PFSK-1 (cell line): ENCODE measurements around the gene FMNL2.

ENCODE experiments used
- FOXP2 ChIP-seq: optimal IDR thresholded peaks from 2 replicates; pipeline ENCODE3; 2011; ENCODE audit warnings: borderline replicate concordance, control low read depth, inconsistent platforms; ENCODE audit not compliant: insufficient read depth; ENCODE audit errors: extremely low read length, extremely low read depth
- POLR2AphosphoS5 ChIP-seq: IDR thresholded peaks from 2 replicates; pipeline ENCODE4 v1.6.1; 2012; ENCODE audit warnings: low read depth, mild to moderate bottlenecking, control low read depth, low read length, moderate library complexity
- SIN3A ChIP-seq: IDR thresholded peaks from 2 replicates; pipeline ENCODE4 v1.6.1; 2012; ENCODE audit warnings: mild to moderate bottlenecking, low read length, moderate library complexity, borderline replicate concordance; ENCODE audit not compliant: insufficient read depth
- TAF1 ChIP-seq: IDR thresholded peaks from 2 replicates; pipeline ENCODE4 v1.6.1; 2012; ENCODE audit warnings: low read length, control low read depth, borderline replicate concordance; ENCODE audit not compliant: insufficient read depth
- TF ChIP-seq, protein P1 (sequence below), 2 experiments: IDR thresholded peaks; 2 replicates each; pipeline versions ENCODE4 v1.6.1 to v1.8.0; 2011 to 2012; ENCODE audit warnings: low read depth in 2 of 2, low read length in 2 of 2, control low read depth in 1 of 2, inconsistent platforms in 1 of 2, mild to moderate bottlenecking in 1 of 2, moderate library complexity in 1 of 2; ENCODE audit not compliant: insufficient read depth in 1 of 2

FMNL2 gene

DNA sequence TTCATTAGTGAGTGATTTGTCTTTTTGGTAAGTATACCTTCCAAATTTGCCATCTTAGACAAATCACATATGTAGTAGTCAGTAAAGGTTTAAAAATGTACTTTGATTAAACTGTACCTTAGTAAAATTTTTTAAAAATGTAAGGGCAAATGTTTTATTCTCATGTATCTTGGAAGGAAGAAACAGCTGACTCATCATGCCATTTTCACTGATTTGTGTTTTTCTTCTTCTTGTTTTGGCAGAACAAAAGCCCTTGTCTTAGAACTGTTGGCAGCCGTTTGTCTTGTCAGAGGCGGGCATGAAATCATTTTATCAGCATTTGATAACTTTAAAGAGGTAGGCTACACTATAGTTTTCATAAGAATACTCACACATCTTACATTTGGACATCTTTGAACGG lies 245.7 kb downstream of the FMNL2 start:
- TF ChIP-seq POLR2AphosphoS5: no peak

DNA sequence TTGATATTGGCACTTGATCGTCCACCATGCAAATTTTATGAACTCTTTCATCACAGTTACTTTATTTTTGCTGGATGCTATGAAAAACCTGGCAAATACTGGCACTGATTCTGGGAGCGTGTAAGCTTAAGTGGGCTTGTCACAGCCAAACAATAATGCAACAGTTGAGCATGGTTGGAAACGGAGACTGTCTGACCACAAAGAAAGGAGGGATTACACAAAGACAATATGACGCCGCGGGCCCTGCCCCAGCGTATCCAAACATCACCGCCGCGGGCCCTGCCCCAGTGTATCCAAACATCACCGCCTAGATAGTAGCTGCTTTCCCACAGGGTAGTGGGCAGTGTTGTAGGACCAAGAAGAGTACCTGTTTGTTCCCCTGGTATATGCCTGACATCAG lies 246.4 kb downstream of the FMNL2 start:
- TF ChIP-seq, protein P1, sequence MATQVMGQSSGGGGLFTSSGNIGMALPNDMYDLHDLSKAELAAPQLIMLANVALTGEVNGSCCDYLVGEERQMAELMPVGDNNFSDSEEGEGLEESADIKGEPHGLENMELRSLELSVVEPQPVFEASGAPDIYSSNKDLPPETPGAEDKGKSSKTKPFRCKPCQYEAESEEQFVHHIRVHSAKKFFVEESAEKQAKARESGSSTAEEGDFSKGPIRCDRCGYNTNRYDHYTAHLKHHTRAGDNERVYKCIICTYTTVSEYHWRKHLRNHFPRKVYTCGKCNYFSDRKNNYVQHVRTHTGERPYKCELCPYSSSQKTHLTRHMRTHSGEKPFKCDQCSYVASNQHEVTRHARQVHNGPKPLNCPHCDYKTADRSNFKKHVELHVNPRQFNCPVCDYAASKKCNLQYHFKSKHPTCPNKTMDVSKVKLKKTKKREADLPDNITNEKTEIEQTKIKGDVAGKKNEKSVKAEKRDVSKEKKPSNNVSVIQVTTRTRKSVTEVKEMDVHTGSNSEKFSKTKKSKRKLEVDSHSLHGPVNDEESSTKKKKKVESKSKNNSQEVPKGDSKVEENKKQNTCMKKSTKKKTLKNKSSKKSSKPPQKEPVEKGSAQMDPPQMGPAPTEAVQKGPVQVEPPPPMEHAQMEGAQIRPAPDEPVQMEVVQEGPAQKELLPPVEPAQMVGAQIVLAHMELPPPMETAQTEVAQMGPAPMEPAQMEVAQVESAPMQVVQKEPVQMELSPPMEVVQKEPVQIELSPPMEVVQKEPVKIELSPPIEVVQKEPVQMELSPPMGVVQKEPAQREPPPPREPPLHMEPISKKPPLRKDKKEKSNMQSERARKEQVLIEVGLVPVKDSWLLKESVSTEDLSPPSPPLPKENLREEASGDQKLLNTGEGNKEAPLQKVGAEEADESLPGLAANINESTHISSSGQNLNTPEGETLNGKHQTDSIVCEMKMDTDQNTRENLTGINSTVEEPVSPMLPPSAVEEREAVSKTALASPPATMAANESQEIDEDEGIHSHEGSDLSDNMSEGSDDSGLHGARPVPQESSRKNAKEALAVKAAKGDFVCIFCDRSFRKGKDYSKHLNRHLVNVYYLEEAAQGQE (IDR thresholded peaks at IDR 0.05; ENCODE audit: insufficient read depth in 1 of 2, low read depth in 2 of 2, low read length in 2 of 2): no peak
- no peak for TF ChIP-seq FOXP2
- TF ChIP-seq POLR2AphosphoS5: no peak
- TF ChIP-seq TAF1: no peak
- TF ChIP-seq SIN3A: no peak

- TF ChIP-seq SIN3A (no peak), FOXP2 (no peak), TAF1 (no peak), POLR2AphosphoS5 (no peak)
- TF ChIP-seq, protein P1 (IDR thresholded peaks at IDR 0.05; ENCODE audit: insufficient read depth in 1 of 2, low read depth in 2 of 2, low read length in 2 of 2): no peak
These were observed 247.1 kb downstream of the FMNL2 start for GRCh38 chr2:152582081-152582480.

DNA sequence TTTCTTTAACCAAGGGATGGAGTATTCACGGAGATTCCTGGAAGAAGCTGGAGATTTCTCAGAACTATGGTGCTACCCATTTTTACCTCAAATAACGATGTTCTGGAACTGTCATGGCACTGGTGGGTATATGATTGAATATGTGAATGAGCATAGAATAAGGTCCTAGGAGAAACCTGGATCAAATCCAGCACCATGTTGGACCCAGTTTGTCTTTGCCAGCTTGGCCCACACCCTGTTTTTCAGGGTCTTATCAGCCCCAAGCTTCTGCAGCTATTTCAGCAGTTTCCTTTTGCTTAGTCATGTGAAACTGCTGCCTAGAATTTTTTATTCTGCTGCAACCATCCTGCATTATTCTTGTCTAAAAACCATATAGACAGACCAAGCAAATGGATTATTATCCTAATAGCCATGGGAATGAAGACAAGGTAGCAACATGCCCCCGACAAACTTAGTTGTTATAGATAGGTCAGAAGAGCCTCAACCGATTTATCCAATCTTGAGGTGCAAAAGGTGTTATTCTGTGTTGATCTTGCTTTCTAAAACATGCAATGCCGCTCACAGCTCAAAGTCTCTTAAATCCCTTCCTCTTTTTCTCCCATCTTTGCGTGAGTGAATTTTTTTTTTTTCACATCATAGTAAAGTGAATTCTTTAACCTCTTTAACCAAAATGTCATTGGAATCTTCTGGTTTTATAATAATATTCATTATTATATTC lies 248.7 kb downstream of the FMNL2 start:
- TF ChIP-seq, protein P1 (IDR thresholded peaks at IDR 0.05; ENCODE audit: insufficient read depth in 1 of 2, low read depth in 2 of 2, low read length in 2 of 2): no peak
- TF ChIP-seq POLR2AphosphoS5 (no peak), TAF1 (no peak), FOXP2 (no peak), SIN3A (no peak)

DNA sequence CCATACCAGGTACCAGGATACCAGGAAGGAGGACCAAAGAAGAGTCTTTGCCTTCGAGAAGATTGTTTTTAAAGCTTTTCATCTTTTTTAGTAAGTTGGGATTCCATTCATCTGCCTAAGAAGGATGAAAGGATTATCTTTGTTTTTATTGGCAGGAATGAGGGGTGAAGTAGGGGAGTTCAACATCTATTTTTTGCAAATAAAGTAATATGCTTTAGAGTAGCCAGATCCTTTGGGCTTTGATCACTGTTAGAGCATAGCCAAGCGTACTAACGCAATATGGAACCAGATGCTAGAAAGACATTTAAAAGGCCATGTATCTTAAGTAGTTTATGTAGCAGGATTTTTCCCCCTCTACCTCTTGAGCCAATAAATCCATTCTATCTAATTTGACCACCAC lies 249.3 kb downstream of the FMNL2 start:
- TF ChIP-seq POLR2AphosphoS5: no peak
- TF ChIP-seq SIN3A: no peak
- TF ChIP-seq TAF1: no peak
- TF ChIP-seq FOXP2: no peak
- TF ChIP-seq, protein P1 (IDR thresholded peaks at IDR 0.05; ENCODE audit: insufficient read depth in 1 of 2, low read depth in 2 of 2, low read length in 2 of 2): no peak
